GM18502 (cell line): ENCODE data around the gene CHRNB2.

Experiments
- ATAC-seq: cut with Tn5 transposase; IDR thresholded peaks from one replicate; pipeline ENCODE4 v1.9.1; 2021; ENCODE audit warnings: mild to moderate bottlenecking; ENCODE audit not compliant: unreplicated experiment, poor library complexity

The CHRNB2 gene

DNA sequence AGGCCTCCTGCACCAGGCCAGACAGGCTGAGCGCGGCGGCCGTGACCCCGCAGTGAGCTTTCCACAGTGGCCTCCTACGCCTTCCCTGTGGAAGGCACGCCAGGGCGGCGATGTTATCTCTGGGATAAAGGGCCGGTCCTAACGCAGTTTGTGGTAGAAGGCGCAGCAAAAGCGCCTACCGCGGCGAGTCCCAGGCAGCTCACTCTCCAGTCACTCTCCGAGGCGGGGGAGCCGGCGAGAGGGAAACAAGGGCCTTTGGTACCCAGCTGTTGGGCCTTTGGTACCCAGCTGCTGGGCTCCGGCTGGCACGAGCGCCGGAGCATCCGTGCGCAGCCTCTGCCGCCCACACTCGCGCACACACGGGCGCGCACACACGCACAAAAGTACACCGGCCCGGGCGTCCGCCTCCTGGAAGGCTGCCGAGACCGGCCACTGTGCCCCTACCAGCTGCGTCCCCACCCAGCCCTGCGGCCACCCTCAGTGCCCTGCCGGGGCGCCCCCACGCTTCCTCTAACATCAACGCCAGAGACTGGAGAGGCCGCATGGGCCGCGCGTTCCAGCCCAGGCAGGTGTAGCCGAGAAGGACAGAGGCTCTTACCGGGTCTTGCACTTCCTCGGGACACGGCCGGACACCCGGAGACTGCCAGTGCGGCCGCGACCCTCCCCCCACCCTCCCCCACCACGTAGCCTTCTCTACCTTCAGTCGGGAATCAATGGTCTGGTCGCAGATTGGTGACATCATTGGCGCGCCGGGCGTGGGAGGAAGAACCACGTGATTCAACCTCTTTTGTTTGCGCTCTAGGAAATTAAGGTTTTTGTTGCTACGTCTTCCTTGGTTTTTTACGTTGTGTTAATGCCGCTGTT lies 59.9 kb downstream of the CHRNB2 start:
- ATAC-seq, result peak; percentile 62

DNA sequence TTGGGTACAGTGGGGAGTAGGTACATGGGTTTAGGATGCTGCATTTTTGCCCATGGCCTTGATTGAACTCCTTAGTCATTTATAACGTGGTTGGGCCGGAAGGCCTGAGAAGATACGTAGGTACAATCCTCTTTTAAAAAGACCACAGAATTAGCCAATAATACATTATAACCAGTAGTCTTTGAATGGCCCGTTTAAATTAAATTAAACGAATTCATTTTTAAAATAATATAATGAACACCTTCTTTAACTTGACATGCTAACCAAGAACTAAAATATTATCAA lies 60.5 kb downstream of the CHRNB2 start:
- ATAC-seq, result peak; percentile 24

GRCh38 chr1:154629061-154629674 lies 61.6 kb downstream of the CHRNB2 start:
- no peak for ATAC-seq
